HFFc6 (cell line): ENCODE measurements around the gene MTMR10. TPM values are rescaled to one million over a fixed set of nuclear protein-coding genes. Genes with fewer than 3 reads are reported as not detected.
A peak's percentile ranks its signal among the peaks of the same experiment; 100 is the strongest.

ENCODE experiments used
- DNase-seq: peaks from one replicate; pipeline ENCODE4 v3.0.0-alpha.2; 2018
- H3K27ac Mint-ChIP-seq: 2 replicates; pipeline ENCODE4 v1.8.0; 2020; ENCODE audit warnings: mild to moderate bottlenecking, mixed read lengths
- H3K27me3 Mint-ChIP-seq: 2 replicates; pipeline ENCODE4 v1.8.0; 2021; ENCODE audit warnings: mild to moderate bottlenecking, moderate library complexity, mixed read lengths; ENCODE audit not compliant: insufficient read depth
- H3K36me3 Mint-ChIP-seq: 2 replicates; pipeline ENCODE4 v1.8.0; 2021; ENCODE audit warnings: low read depth, mixed read lengths
- H3K4me1 Mint-ChIP-seq: 2 replicates; pipeline ENCODE4 v1.8.0; 2020; ENCODE audit warnings: low read depth, mixed read lengths
- H3K4me3 Mint-ChIP-seq: 2 replicates; pipeline ENCODE4 v1.8.0; 2020; ENCODE audit warnings: mild to moderate bottlenecking, moderate library complexity, mixed read lengths
- H3K9me3 Mint-ChIP-seq: 2 replicates; pipeline ENCODE4 v1.8.0; 2020; ENCODE audit warnings: mild to moderate bottlenecking, mixed read lengths
- CTCF ChIP-seq: fragments of 200-600 bp; sonication (generic); IDR thresholded peaks from 2 replicates; pipeline ENCODE4 v1.5.0; 2021; ENCODE audit warnings: antibody characterized with exemption, mild to moderate bottlenecking
- total RNA-seq, 6 experiments: library from RNA; stranded (reverse); fragmentation: NEBNext Ultra II Directional; extraction: Animal tissue kit (Norgen Biotek cat#: 25700); gene quantifications; 2 replicates in 1 of 6; 3 replicates in 5 of 6; pipeline ENCODE4 v1.2.3, GENCODE V29; 2021

MTMR10 gene
- total RNA-seq, 6 experiments from 2014 or later = 25.4 to 44.5 (median 41.5) TPM

DNA sequence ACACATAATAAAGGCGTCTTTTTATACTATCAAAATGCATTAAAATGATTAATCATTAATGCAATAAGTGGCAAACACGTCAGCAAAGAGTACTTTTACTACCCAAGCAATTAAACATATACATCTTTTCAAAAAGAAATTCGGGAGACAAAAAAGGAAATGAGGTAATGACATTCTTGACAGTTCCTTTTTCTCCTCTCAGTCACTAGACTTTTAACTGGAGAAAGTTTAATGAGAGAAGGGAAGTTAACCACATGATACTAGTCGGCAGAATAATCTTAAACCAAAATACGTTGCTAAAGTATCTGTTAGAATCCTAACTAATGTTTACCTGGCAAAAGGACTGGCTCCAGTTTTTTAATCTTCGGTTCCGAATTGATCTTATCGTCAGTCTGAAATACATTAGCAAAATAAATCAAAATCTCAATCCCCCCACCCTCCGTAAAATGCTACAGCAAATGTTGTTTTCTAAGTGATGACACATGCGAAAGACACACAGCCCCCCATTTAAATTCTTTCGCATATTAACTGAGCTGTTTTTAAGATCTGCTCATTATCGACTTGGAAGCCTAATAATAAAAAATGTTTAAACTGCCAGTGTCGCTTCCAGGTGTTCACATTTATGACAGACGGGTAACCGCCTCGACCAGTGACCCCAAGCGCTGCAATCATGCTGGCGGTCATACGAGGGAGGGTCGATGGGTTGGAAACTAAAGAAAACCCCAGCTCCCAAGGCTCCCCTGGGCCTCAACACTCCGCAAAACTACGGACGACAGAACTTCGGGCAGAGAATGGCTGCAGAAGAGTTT is 778 bp downstream of the MTMR10 start:
- H3K4me3 Mint-ChIP-seq = peak overlapping the region; percentile 96
- DNase-seq = no peak
- no peaks in the 10 kb centered on the region for H3K9me3 Mint-ChIP-seq
- no peaks in the 10 kb centered on the region; the same call in 1 of the 2 replicates for H3K27me3 Mint-ChIP-seq
- peak overlapping the region; percentile 93 for H3K27ac Mint-ChIP-seq
- no peak for TF ChIP-seq CTCF
- peaks cover 43% of the 10 kb centered on the region for H3K4me1 Mint-ChIP-seq
- H3K36me3 Mint-ChIP-seq = peaks cover 27% of the 10 kb centered on the region

DNA sequence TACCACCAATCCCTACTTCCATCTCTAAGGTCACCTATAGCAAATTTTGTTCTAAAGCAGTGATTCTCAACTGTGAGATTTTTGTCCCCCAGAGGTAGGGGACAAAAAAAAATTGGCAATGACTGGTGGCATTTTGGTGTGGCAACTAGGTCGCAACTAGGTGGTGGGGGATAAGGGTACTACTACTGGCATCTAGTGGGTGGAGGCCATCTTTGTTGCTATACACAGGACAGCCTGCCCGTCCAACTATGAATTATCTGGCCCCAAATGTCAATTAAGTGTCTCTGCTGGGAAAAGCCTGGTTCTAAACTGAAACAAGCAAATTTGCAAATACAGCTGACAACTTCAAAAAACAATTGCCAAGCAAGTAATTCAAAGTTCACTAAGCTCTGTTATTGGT is 1.4 kb downstream of the MTMR10 start:
- no peaks in the 10 kb centered on the region; the same call in 1 of the 2 replicates for H3K27me3 Mint-ChIP-seq
- peaks cover 28% of the 10 kb centered on the region for H3K36me3 Mint-ChIP-seq
- no peak for TF ChIP-seq CTCF
- H3K27ac Mint-ChIP-seq = peak overlapping the region; percentile 93
- H3K4me1 Mint-ChIP-seq = peaks cover 49% of the 10 kb centered on the region
- no peaks in the 10 kb centered on the region for H3K9me3 Mint-ChIP-seq
- no peak for DNase-seq
- peak overlapping the region; percentile 96 for H3K4me3 Mint-ChIP-seq

DNA sequence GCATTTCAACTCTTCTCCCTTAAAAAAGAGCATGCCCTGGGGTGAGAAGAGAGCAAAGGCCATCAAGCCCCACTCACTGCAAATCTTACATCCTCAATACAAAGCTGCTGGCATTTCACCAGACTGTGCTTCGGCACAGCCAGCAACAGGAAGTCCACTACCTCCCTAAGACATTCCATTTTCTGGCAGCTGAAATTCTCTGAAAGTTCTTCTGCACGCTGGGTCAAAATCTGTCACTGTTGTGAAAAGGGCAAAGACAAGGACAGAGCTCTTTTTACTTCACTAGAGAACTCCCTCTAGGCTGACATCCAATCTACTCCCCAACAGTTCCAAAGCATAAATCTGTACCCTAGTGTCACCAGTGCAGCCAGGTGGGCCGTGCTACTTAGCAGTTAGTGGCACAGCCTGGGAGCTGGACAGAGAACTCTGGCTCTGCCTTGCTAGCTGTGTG is 6.3 kb downstream of the MTMR10 start:
- DNase-seq = no peak
- H3K9me3 Mint-ChIP-seq = no peaks in the 10 kb centered on the region

GRCh38 chr15:30984542-30984941 is 6.9 kb downstream of the MTMR10 start:
- Mint-ChIP-seq H3K27ac (peak overlapping the region; percentile 72; the same call in 1 of the 2 replicates), H3K36me3 (peaks cover 48% of the 10 kb centered on the region), H3K4me3 (peak overlapping the region; percentile 52; the same call in 1 of the 2 replicates), H3K27me3 (no peaks in the 10 kb centered on the region), H3K9me3 (no peaks in the 10 kb centered on the region), H3K4me1 (peaks cover 51% of the 10 kb centered on the region)
- TF ChIP-seq CTCF = no peak
- DNase-seq = no peak

More for the DNA sequence above, 6.3 kb downstream of the MTMR10 start:
- TF ChIP-seq CTCF = no peak
- peak overlapping the region; percentile 52 for H3K4me3 Mint-ChIP-seq
- peak overlapping the region; percentile 72 for H3K27ac Mint-ChIP-seq
- H3K36me3 Mint-ChIP-seq = peaks cover 48% of the 10 kb centered on the region
- no peaks in the 10 kb centered on the region for H3K27me3 Mint-ChIP-seq
- peaks cover 57% of the 10 kb centered on the region for H3K4me1 Mint-ChIP-seq

- TF ChIP-seq CTCF = no peak
- peak overlapping the region; percentile 72; the same call in 1 of the 2 replicates for H3K27ac Mint-ChIP-seq
- H3K36me3 Mint-ChIP-seq = peaks cover 51% of the 10 kb centered on the region
- peak overlapping the region; percentile 52; the same call in 1 of the 2 replicates for H3K4me3 Mint-ChIP-seq
- H3K9me3 Mint-ChIP-seq = no peaks in the 10 kb centered on the region
- H3K27me3 Mint-ChIP-seq = no peaks in the 10 kb centered on the region
- peaks cover 51% of the 10 kb centered on the region for H3K4me1 Mint-ChIP-seq
- no peak for DNase-seq
These were observed 7.3 kb downstream of the MTMR10 start for GRCh38 chr15:30984118-30984517.
